GM10266 (cell line): ENCODE measurements around the gene MRO.

Source experiments
- DNase-seq: peaks from one replicate; pipeline ENCODE4 v3.0.0; 2012; ENCODE audit errors: extremely low spot score
- TF ChIP-seq, protein P1 (sequence below): IDR thresholded peaks from 2 replicates; pipeline ENCODE4 v1.5.1; 2012; ENCODE audit warnings: mild to moderate bottlenecking, low read depth; ENCODE audit not compliant: control insufficient read depth, insufficient read depth; ENCODE audit errors: missing control alignments

Gene MRO

DNA sequence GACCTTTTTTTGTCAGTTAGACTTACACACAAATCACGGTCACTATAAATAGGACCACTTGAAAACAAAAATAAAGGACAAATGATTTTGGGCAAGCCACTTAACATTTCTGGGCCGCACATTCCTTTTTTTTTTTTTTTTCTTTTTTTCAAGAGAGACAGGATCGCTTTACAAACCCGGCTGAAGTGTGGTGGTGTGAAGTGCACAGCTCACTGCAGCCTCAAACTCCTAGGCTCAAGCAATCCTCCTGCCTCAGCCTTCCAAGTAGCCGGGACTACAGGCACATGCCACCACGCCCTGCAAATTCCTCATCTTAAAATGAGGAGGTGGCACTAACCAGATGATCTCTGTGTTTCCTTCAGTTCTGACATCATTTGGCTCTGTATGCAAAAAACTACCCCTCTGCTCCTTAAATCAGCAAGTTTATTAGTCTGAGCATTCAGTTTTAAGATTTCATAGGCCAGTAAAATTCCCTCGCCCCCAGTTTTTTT lies 28.3 kb upstream of the MRO start:
- no peak for DNase-seq
- TF ChIP-seq, protein P1, sequence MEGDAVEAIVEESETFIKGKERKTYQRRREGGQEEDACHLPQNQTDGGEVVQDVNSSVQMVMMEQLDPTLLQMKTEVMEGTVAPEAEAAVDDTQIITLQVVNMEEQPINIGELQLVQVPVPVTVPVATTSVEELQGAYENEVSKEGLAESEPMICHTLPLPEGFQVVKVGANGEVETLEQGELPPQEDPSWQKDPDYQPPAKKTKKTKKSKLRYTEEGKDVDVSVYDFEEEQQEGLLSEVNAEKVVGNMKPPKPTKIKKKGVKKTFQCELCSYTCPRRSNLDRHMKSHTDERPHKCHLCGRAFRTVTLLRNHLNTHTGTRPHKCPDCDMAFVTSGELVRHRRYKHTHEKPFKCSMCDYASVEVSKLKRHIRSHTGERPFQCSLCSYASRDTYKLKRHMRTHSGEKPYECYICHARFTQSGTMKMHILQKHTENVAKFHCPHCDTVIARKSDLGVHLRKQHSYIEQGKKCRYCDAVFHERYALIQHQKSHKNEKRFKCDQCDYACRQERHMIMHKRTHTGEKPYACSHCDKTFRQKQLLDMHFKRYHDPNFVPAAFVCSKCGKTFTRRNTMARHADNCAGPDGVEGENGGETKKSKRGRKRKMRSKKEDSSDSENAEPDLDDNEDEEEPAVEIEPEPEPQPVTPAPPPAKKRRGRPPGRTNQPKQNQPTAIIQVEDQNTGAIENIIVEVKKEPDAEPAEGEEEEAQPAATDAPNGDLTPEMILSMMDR = no peak

DNA sequence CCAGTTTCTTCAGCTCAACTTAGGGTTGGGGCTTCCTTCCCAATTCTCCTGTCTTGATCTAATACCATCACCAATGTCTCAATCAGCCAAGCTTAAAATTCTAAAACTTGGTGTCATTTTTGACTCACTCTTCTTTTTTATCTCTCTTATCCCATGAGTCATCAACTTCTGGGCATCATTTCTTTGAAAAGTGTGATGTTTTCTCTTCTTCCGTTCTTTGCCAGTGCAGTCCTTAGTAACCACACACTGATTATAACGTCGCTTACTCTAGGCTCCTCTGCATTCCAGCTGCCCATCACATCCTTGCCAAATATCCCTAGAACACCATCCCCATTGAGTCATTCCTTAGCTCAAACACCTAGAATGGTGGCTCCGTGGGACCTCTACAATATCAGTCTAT lies 27.4 kb upstream of the MRO start:
- DNase-seq = no peak
- TF ChIP-seq, protein P1 = no peak

DNA sequence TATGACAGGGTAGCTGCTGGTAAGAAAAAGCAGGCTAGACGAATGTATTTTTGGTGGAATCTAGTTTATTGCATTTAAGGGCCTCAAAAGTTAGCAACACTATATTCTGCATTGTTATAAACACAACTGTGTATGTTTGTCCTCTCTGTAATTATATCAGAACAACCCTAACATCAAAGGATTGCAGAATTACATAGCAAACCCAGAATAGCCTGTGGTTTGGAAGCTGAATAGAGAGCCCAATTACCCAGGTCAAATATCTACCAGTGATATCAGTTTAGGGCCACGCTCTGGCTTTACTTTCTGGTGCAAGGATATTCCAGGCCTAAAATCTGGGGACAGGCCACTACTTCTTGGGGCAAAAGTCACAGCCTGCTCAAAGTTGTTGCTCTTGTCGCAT lies 25.1 kb upstream of the MRO start:
- TF ChIP-seq, protein P1 = no peak
- DNase-seq = no peak

DNA sequence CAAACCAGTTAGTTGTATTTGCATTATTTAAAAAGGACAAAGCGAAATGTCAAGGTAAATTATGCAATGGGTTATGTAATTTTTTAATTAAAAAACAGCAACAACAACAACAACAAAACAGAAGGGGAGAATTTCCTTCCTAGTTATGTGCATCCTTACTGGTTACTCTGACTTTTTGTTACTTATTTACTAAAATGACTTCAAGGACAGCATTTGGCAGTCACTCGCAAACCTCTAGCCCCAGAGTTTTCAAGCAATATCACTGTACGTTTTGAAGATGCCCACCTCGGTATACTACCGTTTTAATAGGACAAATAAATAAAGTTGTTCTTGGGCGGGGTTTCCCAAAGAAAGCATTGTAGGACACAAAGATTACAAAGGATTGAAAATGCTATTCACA lies 24.7 kb upstream of the MRO start:
- DNase-seq = no peak
- TF ChIP-seq, protein P1 = no peak

DNA sequence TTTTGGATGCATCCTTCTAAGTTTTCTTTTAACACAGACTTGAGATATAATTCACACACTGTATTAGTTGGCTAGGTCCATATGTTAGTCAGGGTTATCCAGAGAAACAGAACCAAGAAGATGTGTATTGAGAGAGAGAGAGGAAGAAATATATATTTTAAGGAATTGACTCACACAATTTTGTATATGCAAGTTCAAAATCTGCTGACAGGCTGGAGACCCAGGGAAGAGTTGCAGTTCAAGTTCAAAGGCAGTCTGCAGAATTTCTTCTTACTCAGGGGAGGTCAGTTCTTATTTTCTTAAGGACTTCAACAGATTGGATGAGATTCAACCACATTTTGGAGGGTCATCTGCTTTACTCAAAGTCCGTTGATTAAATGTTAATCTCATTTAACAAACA lies 23.0 kb upstream of the MRO start:
- TF ChIP-seq, protein P1 = no peak

DNA sequence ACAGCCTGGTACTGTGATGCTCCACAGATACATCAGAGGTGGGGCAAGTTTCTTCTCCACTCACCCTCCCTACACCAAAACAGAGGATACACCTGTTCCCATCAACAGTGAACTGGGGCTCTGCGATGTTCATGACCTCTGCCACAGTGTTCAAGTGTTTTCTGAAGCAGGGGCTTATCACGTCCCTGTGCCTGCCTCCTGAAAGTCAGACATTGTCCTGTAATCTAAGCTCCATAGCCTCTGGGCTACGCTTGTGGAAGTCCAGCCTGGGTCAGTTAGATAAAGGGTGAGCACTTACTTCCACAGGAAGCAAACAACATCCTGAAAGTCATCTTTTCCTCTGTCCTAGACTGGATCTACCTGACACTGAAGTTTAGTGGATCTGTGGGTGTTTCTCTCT lies 20.2 kb upstream of the MRO start:
- TF ChIP-seq, protein P1 = no peak
- no peak for DNase-seq

More for the DNA sequence above, 23.0 kb upstream of the MRO start:
- no peak for DNase-seq

DNA sequence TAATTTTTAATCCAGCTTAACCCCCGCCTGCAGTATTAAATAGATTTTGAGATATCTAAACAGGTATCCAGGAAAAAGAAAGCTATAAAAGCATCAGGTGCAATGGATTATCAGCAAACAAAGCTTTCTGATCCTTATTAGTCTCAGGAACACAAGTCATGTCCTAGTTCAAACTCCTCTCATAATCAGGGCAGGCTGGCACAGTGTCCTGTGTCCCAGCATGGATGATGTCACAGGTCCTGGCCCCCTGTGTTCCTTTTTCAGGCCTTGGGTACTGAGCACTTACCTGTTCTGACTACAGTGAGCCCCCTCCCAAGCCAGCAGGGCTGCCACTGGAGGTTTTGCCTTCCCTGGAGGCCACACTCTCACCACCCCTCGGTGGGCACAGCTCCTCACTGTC lies 19.5 kb upstream of the MRO start:
- TF ChIP-seq, protein P1 = no peak
- no peak for DNase-seq
